Iris pigment epithelial cell (primary cell): Measurements from ENCODE around the gene ZMYND8.

Source experiments
- DNase-seq: peaks from one replicate; pipeline ENCODE4 v3.0.0-alpha.2; 2011; ENCODE audit warnings: low read depth

The ZMYND8 gene

DNA sequence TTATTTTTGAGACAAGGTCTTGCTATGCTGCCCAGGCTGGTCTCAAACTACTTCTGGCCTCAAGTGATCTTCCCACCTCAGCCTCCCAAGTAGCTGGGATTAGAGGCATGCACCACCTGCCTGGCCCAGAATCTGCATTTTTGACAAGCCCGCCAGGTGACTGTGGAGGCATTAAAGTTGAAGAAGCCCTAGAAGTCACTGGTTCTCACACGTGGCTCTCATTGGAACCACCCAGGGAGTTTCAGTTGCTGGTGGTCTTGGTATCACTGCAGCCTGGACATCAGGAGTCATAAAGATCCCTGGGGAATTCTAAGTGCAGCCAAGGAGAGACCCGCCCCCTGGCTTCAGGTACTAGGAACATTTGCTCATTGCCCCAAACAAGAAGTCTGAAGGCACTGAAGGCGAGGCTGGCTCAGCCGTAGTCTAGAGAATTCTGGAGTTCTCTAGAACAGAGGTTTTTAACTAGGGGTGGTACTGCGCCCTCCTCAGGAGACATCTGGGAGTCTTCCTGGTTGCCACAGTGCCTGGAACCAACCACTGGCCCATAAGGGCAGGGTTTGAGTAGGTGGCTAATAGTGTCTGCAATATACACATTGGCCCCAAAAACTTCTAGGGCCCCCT lies 182.8 kb downstream of the ZMYND8 start:
- DNase-seq, result no peak

DNA sequence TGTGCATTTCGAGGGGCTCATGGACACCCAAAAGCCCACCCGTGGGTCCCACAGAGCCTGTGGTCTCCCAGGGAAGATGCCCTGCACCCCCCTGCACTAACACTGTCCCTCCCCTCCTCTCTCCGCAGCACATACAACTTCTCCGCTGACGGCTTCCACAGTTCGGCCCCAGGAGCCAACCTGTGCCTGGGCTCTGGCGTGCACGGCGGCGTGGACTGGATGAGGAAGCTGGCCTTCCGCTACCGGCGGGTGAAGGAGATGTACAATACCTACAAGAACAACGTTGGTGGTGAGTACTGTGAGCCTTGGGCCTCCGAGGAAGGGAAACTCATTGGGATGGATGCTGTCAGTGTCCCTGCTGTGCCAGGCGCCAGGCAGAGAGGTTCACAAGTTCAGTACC lies 183.9 kb downstream of the ZMYND8 start:
- DNase-seq, result no peak

DNA sequence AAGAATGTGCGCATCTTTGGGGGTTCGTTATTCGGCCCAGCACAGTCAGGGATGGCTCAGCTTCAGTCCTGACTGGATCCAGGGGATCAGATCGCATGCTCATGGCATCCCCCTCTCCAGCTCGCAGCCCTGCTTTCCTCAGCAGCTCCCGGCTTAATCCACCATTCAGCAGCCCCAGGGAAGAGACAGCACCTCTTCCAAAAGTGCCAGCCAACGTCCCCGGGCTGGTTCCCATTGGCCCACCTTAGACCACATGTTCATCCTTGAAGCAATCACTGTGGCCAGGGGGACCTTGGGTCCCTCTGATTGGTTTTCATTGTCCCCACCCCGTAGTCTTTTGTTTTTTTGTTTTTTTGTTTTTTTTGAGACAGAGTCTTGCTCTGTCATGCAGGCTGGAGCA lies 188.7 kb downstream of the ZMYND8 start:
- no peak for DNase-seq

DNA sequence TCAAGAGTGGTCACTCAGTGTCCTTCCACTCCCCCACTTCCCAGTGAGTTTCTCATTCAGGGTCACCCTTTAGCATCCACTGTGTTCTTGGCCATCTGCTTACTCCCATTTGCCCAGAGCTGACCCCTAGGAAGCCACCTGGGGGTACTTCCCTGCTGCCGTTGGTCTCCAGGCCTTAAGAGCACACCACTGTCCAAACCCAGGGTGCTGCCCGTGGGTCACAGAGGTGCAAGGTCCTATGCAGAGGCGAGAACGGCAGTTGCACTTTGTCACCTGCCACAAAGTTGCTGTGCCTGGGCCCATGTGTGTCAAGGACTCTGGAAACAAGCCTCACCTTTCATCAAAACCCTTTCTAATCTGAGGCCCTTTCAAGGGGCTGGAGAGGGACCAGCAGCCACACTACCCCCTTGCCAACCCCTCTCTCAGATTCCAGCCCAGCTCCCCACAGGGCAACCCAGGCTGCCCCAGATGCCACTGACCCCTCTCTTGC lies 191.1 kb downstream of the ZMYND8 start:
- no peak for DNase-seq

DNA sequence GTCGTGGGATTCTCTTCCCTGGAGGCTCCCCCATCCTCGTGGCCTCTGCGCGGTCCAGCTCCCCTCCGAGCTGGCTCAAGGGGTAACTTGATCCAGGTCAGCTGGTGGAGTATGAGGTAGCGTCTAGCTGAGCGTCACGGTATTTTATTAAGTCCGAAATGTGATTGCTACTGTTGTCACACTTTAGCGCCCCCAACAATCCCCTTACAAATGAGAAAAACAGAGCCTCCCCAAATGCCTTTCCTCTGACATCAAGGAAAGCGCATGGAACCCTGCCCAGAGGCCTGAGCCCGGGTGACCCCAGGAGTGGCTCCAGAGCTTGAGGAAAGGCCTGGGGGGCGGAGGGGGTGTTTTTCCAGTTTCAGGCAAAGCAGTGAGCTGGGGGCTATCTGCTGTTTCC lies 192.4 kb downstream of the ZMYND8 start:
- DNase-seq, result no peak

DNA sequence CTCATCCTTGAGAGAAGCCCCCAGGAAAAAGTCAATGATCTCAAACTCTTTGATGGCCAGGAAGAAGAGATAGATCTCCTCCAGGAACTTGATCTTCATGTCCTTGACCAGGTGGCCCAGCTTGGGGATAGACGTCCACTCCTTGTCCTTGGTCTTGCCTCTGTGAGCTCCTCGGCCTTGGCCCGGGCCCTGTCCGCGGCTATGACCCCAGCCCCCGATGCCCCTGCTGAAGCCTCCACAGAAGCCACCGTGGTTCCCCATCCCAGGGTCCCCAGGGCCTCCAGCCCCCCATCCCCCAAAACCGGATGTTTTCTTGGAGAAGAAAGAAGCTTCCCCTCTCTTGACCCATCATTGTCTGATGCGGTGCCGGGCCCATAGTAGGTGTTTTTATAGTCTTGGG lies 195.1 kb downstream of the ZMYND8 start:
- no peak for DNase-seq

DNA sequence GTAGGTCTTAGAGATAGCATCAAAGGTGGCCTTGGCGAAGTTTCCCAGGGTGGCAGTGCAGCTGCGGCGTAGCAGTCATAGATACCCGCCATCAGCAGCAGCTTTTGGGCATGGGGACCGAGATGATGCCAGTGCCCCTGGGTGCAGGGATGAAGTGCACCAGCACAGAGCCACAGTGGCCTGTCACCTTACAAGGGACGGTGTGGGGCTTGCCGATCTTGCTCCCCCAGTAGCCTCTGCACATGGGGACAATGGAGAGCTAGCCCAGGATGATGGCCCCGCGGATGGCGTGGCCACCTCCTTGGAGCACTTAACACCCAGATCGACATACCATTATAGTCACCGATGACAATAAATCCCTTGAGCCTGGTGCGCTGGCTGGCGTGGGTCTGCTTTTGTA lies 195.5 kb downstream of the ZMYND8 start:
- no peak for DNase-seq

DNA sequence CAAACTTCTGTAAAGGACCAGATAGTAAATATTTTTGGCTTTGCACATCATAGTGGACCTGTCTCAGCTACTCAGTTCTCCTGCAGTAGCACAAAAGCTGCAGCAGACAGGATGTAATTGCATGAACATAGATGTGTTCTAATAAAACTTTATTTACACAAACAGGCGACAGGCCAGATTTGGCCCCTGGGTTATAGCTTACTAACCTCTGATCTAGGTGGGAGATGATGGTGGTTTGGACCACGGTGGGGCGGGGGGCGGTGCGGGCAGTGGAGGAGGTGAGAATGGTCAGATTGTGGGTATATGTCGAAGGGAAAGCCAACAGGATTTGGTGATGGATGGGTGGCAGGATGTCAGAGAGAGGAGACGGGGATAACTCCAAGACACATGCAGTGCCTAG lies 196.3 kb downstream of the ZMYND8 start:
- DNase-seq, result no peak
